Activated naive CD4-positive, alpha-beta T cell treated with anti-CD3 and anti-CD28 coated beads, Interleukin-2, amount 50 U/mL, for 16 hours (primary cell): ENCODE data around the gene PKMYT1.

Experiments
- DNase-seq: peaks from one replicate; pipeline ENCODE4 v3.0.0-alpha.2; 2020

Gene PKMYT1

DNA sequence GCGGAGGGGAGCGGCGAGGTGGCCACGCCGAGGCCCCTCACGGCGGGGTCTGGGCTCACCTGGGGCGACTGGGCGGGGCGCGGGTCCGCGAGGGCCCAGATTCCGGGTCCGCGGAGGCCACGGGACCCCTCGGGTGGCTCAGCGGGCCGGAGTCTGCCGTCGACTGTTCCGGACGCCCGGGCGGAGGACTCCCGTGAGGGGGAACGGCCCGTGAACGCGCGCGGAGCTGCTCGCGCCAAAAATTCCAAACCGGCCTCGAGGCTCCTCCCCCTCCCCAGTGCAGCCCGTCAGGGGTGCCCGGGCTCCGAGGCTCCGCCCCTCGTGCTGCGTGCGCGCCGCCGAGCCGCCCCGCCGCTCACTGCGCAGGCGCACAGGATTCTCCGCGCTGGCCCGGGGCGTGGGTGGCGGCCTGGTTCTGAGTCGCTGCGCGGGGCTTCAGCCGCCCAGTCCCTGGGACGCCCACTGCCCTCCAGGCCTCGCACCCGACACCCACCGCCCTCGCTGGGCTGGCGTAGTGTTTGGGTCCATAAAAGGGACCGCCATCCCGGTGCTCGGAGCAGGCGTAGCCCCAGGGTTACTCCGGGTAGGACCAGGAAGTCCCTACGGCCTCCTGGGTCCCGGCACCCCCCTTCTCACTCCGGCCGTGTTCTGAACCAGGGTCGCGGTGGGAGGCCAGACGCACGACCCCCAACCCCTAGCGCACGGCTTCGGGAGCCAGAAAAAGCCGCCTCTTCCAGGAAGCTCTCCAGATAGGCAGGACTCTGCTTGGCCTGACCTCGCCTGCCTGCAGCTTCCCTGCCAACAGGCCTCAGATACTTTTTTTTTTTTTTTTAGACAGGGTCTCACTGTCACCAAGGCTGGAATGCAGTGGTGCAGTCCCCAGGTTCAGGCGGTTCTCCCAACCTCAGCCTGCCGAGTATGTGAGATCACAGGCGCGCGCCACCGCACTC lies at the start of gene PKMYT1:
Gene PKMYT1, minus strand, starts transcription at position 220 of the 950 bp plus-strand sequence. CDS start 789 bp downstream, outside the sequence.
- peak; percentile 96 for DNase-seq

DNA sequence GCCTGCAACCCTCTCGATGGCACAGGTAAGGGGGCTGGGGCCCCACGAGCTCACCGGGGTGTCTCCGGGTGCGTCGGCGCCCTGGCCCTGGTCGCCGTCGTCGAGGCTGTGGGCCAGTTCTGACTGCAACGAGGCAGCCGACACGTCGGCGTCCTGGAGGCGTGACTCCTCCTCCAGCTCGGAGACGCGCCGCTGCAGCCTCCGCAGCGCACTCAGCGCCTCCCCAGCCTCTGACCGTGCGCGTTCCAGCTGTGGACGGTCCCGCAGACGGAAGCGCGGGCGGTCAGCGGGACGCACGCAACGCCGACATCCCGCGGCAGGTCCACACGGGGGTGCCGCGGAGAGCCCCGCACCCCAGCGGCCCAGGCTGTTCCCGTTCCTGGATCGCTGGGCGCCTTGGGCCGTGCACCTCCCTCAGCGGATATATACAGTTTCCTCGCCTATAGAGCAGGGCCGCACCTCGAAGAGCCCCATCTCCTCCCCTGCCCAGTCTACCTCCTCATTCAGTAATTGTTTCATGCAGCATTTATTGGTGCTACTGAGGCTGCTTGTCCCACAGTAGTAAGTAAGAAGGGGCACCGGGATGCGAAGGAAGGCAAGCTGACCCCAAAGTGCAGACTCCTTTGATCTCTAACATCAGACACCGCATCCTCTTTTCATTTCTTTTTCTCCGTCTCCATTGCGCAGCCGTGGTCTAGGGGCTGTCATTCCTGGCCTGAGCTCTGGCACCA lies 49.4 kb upstream of the PKMYT1 start:
- peak; percentile 55 for DNase-seq

DNA sequence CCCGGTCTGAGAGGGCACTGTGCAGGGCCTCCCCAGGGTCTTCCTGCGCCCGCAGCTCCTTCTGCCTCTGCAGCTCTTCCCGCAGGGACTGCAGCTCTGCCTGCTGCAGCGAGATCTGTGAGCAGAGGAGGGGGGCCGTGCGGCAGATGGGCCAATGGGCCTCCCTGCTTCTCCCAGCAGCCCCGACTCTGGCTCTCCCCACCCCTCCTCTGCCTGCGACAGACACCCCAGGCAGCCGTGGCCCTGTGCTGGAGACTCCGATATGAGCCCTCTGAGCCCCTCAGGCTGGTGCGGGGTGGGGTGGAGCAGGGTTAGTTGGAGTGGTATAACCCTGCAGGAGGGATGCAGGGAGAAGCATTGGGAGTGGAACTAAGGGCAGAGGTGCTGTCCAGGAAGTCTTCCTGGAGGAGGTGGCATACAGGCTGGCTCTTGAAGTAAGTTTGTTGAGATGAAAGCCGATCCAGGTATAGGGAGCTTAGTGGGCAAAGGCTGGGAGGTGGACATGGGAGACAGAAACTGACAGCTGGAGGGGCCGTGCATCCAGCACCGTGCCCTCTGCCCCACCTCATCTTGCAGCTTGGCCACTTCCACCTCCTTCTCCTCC lies 48.6 kb upstream of the PKMYT1 start:
- no peak for DNase-seq

DNA sequence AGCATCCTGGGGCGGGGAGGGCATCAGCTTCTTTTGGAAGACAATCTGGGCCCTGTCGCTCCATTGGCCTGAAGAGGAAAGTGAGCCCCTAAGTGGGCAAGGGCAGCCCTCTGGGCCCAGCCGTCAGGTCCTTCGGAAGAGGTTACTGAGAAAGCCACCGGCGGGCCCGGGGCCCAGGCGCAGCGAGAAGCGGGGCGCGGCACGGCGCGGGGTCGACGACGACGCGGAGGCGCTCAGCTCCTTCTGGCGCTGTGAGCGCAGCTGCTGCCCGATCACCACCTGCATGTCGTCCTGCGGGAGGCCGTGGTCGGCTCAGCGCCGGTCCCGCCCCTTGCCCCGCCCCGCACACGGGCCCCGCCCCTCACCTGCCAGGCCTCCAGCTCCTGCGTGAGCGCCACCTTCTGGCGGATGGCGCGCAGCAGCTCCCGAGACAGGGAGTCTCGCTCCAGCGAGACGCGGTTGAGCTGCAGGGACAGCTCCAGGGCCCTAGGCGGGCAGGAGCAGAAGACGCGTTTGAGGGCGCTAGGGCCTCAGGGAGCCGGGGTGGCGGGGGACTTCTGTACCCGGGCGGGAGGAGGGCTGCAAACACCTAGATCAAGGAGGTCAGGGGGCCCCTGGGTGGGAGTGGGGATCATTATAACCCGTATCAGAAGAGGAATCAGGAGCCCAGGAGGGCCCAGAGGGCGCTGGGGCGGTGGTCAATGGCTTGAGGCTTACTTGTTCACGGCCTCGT lies 47.9 kb upstream of the PKMYT1 start:
- DNase-seq = peak; percentile 86

DNA sequence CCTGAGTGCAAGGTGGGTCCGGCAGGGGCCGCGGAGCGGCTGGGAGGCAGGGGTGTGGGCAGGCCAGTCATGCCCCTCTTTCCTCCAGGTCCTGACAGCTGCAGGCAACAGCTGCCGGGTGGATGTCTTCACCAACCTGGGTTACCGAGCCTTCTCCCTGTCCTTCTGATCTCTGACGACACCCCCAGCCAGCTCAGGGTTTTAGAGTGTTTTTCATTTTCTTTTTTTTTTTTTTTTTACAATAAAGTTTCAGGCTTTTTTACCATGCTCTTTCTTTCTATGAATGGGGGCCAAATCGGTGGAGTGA lies 47.2 kb upstream of the PKMYT1 start:
- DNase-seq = no peak

DNA sequence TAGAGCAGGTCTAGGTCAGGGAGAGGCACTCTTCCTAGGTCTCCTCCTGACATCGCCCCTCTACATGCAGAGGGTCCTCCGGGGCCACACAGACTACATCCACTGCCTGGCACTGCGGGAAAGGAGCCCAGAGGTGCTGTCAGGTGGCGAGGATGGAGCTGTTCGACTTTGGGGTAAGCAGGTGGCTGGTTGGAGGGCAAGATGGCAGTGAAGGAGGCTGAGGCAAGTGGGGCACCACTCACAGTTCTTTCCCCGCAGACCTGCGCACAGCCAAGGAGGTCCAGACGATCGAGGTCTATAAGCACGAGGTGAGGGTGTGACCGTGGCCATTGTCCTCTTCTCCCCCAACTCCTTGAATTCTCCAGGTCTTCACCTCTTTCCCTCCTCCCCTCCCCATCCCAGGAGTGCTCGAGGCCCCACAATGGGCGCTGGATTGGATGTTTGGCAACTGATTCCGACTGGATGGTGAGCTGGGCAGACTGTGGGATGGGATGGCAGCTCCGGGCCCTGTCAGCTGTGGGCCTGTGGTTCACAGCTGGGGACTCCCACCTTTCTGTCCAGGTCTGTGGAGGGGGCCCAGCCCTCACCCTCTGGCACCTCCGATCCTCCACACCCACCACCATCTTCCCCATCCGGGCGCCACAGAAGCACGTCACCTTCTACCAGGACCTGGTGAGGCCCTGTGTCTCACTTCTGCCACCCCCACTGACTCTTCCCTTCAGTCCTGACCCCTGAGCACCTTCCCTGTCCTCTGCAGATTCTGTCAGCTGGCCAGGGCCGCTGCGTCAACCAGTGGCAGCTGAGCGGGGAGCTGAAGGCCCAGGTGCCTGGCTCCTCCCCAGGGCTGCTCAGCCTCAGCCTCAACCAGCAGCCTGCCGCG lies 46.6 kb upstream of the PKMYT1 start:
- DNase-seq = no peak

DNA sequence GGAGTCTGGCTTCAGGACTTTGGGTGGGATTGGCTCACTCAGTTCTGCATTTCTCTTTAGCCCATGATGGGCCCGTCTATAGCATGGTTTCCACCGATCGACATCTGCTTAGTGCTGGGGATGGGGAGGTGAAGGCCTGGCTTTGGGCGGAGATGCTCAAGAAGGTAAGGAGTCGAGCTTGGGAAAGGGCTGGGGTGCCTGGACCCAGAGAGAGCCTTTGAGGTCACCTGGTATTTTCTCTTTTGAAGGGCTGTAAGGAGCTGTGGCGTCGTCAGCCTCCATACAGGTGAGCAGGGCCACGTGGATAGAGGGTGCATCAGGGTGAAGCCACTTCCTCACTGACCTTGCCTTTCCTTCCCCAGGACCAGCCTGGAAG lies 45.7 kb upstream of the PKMYT1 start:
- no peak for DNase-seq

DNA sequence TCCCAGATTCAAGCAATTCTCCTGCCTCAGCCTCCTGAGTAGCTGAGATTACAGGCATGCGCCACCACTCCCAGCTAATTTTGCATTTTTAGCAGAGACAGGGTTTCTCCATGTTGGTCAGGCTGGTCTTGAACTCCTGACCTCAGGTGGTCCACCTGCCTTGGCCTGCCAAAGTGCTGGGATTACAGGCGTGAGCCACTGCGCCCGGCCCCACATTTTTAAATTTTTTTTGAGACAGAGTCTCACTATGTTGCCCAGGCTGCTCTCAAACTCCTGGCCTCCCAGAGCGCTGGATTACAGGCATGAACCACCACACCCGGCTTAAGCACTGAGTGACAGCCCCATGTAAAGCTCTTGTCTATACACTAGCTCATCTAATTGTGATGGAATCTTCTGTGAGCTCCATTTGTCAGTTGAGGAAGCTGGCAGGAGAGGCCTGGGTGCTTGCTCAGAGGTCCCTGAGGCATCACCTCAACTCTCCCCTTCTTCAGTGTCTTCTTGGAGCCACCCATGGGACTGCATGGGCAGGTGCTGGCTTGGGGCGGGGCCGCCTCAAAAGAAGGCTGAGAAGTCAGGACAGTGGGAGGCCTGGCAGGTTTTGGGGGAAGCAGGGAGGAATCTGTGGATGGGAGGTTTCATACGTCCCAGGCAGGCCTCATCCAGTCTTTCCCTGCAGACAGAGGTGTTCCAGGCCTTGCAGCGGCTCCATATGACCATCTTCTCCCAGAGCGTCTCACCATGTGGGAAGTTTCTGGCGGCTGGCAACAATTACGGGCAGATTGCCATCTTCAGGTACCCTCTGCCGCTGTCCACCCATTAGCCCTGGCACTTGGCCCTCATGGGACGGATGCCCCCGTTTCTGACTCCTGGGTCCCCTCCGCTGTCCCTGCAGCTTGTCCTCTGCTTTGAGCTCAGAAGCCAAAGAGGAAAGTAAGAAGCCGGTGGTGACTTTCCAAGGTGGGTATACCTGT lies 45.1 kb upstream of the PKMYT1 start:
- DNase-seq = no peak

DNA sequence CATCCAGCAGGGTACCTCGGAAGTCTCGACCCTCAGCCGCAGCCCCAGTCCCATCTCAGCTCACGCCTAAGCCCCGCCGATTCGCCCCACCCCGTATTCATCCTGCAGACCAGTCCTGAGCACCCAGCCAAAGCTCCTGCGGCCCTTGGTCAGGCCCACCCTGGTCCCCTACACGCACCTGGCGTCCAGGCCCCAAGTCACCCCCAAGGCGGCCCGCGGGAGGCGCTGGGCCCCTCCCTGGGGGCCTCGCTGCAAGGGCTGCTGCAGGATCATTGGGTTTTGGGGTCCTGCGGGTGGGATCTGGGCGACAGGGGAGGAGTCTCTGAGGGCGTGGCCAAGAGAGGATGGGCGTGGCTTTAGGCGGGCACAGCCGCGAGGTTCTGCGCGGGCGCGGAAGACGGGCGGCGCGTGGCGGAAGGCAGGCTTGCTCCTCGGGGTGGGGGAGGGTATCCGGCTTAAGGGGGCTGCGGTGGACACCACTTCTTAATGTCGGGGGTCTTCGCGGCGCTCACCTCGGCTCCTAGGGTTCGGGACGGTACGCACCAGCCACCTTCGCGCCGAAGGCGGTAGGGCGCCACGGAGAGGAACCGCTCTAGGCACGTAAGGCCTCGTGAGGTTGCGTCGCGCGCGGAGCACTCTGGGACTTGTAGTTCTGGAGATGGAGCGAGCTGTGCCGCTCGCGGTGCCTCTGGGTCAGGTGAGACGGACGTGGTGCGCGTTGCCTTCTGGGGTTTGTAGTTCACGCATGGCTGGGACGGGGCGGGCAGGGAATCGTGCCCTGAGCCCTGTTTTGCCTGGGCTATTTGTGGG lies 43.6 kb upstream of the PKMYT1 start, which contains the start of the genes HCFC1R1 and THOC6:
Gene HCFC1R1, minus strand, starts transcription at position 274 of the 810 bp plus-strand sequence. Its CDS starts 1 bp downstream, at position 273.
Gene THOC6, plus strand, starts transcription at position 367 of the 810 bp plus-strand sequence. Its CDS starts 292 bp downstream, at position 659.
- DNase-seq = peak; percentile 96

DNA sequence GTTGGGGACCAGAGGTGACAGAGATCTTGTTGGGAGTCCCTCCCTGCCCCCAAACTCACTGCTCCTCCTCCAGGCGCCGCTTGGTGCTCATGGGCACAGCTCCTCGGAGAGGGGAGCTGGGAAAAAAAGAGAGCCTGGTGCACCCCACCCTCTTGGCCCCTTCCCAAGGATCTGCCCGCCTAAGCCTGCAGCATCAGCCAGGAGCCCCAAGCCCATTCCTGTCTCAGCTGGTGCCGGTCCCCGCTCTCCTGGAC lies 43.1 kb upstream of the PKMYT1 start:
- peak; percentile 34 for DNase-seq

DNA sequence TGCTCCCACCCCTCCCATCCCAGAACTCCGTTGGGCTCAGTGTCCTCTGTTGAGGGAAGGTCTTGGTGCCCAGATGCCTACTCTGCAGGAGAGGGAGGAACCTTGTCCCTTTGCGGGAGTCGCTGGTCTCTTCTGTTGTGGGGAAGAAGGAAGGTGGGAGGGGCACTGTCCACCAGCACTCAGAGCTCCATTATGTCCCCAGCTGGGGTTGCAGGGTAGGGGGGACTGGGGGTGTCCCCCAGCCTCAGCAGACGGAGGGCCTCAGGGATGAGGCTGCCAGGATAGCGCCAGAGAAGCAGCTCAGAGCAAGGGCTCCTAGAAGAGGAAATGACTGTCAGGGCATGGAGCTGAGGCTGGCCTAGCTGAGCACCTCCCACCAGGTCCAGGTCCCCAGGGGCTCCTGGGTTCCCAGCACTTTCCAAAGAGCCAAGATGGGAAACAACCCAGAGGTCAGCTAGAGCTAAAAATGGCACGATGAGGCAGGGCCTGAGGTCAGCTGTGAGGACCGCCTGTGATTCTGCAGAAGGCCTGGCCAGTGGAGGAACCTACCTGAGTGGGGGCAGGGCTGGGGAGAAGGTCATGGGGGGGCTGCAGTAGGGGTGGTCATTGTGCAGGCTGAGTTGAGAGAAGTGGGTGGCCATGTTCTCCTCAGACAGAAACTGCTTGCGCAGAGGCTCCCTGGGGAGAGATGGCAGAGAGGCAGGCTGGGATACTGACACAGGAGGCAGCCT lies 42.6 kb upstream of the PKMYT1 start:
- no peak for DNase-seq

DNA sequence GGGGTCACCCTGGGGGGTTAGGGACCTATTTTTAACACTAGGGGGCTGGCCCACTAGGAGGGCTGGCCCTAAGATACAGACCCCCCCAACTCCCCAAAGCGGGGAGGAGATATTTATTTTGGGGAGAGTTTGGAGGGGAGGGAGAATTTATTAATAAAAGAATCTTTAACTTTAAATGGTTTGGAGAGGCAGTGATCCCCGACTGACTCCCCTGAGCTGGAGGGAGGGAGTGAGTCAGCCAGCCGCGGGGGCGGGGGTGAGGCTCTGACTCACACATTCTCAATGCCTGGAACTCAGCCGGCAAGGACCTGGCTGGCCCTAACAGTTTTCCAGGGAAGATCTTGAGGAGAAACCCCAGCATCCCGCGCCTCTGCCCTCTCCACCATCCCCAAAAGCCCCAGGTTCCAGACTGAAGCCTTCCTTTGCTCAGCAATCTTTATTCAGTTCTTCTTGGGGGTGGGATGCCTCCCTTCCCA lies 42.0 kb upstream of the PKMYT1 start:
- peak; percentile 94 for DNase-seq

DNA sequence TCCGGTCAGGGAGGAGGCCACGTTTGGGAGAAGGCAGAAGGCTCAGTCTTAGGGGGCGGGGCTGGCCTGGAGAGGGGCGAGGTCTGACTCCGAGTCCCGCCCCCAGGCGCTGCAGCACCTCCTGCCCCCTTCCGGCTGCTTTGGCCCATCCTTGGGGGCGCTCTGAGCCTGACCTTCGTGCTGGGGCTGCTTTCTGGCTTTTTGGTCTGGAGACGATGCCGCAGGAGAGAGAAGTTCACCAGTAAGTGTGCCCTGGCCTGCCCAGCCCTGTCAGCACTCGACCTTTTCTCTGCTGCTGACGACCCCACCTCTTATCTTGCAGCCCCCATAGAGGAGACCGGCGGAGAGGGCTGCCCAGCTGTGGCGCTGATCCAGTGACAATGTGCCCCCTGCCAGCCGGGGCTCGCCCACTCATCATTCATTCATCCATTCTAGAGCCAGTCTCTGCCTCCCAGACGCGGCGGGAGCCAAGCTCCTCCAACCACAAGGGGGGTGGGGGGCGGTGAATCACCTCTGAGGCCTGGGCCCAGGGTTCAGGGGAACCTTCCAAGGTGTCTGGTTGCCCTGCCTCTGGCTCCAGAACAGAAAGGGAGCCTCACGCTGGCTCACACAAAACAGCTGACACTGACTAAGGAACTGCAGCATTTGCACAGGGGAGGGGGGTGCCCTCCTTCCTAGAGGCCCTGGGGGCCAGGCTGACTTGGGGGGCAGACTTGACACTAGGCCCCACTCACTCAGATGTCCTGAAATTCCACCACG lies 41.4 kb upstream of the PKMYT1 start:
- peak; percentile 79 for DNase-seq

DNA sequence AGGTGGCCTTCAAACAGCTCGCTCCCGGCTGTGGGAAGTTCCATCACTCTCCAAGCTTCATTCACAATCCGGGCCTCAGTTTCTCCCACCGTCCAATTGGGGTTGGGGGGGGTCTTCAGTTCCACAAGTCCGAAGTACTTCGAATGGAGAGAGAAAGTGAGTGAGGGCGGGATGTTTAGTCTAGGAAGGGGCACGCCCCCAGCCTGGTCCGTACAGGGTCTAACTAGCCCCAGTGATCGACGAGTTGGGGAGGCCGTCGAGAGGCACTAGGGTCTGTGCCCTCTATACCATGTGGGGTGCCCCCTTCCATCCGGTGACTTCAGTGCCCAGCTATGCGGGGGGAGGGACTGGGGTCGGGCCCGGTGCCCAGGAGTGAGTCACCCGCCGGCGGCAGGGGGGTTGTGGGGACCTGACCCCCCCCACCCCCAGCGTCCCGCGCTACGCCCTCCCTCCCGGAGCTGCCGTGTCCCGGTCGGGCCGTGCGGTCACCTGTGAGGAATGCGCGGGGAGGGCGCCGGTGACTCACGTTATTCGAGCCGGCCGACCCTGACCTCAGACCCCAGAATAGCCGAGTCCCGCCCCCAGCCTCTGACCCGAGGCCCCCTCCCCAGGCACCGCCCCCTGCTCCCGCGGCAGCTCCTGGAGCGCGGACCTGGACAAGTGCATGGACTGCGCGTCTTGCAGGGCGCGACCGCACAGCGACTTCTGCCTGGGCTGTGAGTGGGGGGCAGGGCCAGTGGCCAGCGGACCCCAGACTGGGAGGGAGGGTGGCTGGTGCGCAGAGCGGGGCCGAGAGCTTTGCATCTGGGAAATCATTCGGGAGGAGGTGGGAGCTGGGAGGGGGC lies 40.6 kb upstream of the PKMYT1 start:
- DNase-seq = peak; percentile 52

DNA sequence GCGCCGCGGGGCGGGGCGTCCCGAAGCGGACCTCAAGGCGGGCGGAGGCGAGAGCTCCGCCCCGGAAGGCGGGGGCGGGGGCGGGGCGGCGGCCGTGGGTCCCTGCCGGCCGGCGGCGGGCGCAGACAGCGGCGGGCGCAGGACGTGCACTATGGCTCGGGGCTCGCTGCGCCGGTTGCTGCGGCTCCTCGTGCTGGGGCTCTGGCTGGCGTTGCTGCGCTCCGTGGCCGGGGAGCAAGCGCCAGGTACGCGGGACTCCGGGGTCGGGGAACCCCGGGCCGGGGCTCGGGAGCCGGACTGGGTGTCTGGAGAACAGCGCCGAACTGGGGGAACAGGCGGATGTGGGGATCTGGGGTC lies 40.0 kb upstream of the PKMYT1 start, which contains the start of gene TNFRSF12A:
Gene TNFRSF12A, plus strand, starts transcription at position 122 of the 357 bp plus-strand sequence. Its CDS starts 30 bp downstream, at position 152.
- DNase-seq = peak; percentile 48

DNA sequence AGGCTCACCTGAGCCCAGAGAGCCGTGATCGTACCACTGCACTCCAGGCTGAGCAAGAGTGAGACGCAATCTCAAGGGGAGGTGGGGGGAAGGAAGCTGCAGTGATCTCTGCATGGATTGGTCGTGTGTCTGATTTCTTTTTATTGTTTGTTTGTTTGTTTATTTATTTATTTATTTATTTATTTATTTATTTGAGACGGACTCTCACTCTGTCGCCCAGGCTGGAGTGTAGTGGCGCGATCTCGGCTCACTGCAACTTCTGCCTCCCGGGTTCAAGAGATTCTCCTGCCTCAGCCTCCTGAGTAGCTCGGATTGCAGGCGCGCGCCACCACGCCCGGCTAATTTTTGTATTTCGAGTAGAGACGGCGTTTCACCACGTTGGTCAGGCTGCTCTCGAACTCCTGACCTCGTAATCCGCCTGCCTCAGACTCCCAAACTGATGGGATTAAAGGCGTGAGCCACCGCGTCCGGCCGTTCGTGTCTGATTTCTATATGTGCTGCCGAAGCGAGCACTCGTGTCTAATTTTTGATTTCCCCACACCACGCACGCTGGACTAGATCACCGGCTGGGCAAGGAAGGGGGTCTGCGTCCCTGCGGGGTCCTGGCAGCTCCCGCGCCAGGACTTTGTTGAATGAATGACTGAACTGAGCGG lies 39.5 kb upstream of the PKMYT1 start:
- no peak for DNase-seq
